Spleen (tissue), 11 donors: ENCODE measurements around the gene STN1. TPM values are rescaled to one million over a fixed set of nuclear protein-coding genes. Genes with fewer than 3 reads are reported as not detected.
"Not testable (repeated sequence)": the region's sequence is repeated elsewhere in the genome, so short reads cannot be mapped to it uniquely, and the experiment has no call there.

Source experiments
- DNase-seq: peaks from one replicate; pipeline ENCODE4 v3.0.0-alpha.2; 2020
- H3K27ac ChIP-seq, 8 donors: fragments of 200-600 bp; sonication (generic) in 7 of 8; 1 replicate in 4 of 8; 2 replicates in 4 of 8; pipeline versions ENCODE4 v1.5.0 to v1.8.0; 2016 to 2021; ENCODE audit warnings: inconsistent platforms in 4 of 8, mild to moderate bottlenecking in 4 of 8, moderate library complexity in 1 of 8
- H3K27me3 ChIP-seq, 7 donors: fragments of 200-600 bp; sonication (generic) in 6 of 7; replicated peaks in 1 of 7; 1 replicate in 4 of 7; 2 replicates in 3 of 7; pipeline versions ENCODE4 v1.5.0 to v1.8.0; 2016 to 2021; ENCODE audit warnings: inconsistent platforms in 3 of 7, mild to moderate bottlenecking in 1 of 7
- H3K36me3 ChIP-seq, 6 donors: fragments of 200-600 bp; sonication (generic) in 5 of 6; 1 replicate in 4 of 6; 2 replicates in 2 of 6; pipeline versions ENCODE4 v1.5.0 to v1.8.0; 2016 to 2021; ENCODE audit warnings: inconsistent platforms in 2 of 6
- H3K4me1 ChIP-seq, 6 donors: fragments of 200-600 bp; sonication (generic) in 5 of 6; 1 replicate in 3 of 6; 2 replicates in 3 of 6; pipeline versions ENCODE4 v1.5.0 to v1.8.0; 2016 to 2021; ENCODE audit warnings: inconsistent platforms in 3 of 6
- H3K4me3 ChIP-seq, 8 donors: fragments of 200-600 bp; sonication (generic) in 7 of 8; 1 replicate in 4 of 8; 2 replicates in 4 of 8; pipeline versions ENCODE4 v1.5.0 to v1.8.0; 2016 to 2021; ENCODE audit warnings: inconsistent platforms in 4 of 8, mild to moderate bottlenecking in 4 of 8, moderate library complexity in 2 of 8
- H3K9me3 ChIP-seq, 8 donors: fragments of 200-600 bp; sonication (generic) in 7 of 8; 1 replicate in 4 of 8; 2 replicates in 4 of 8; pipeline versions ENCODE4 v1.5.0 to v1.8.0; 2016 to 2021; ENCODE audit warnings: inconsistent platforms in 4 of 8
- POLR2A ChIP-seq, 3 donors: fragments of 450-650 bp; IDR thresholded peaks; one replicate each; pipeline ENCODE4 v1.5.1; 2017; ENCODE audit warnings: antibody characterized with exemption in 3 of 3, mild to moderate bottlenecking in 1 of 3
- POLR2AphosphoS5 ChIP-seq, 3 donors: sonication (generic); formaldehyde crosslinking; IDR thresholded peaks; one replicate each; pipeline ENCODE4 v1.5.1; 2017; ENCODE audit warnings: antibody characterized with exemption in 3 of 3
- WGBS, 5 donors: extraction: QIAGEN DNeasy Blood & Tissue Kit in 3 of 5; methylation state at CpG; one replicate each; pipeline versions ENCODE4 v1.1.5 to v1.1.7; 2013 to 2018; 5-methylcytosine and 5-hydroxymethylcytosine counted together
- intact Hi-C: fragments of 100-400 bp; cut with DNase I; formaldehyde crosslinking; loops from one replicate; pipeline ENCODE4 v1.15.0; 2023; ENCODE audit warnings: low total_unique reads
- polyA plus RNA-seq, 3 donors: library from polyadenylated mRNA; stranded (reverse); fragments of 200-250 nt; gene quantifications; one replicate each; pipeline ENCODE4 v1.2.1, GENCODE V29; 2013
- total RNA-seq, 7 donors: library from RNA; depleted of rRNA in 3 of 7; stranded (reverse); fragments of >200 nt in 3 of 7; fragmentation: NEBNext Ultra II Directional in 4 of 7; extraction: Animal tissue kit (Norgen Biotek cat#: 25700) in 4 of 7; gene quantifications; one replicate each; pipeline versions ENCODE4 v1.1.0 to v1.2.1, GENCODE V29; 2016 to 2021
- TF ChIP-seq, protein P1 (sequence below), 11 experiments: fragments of 200-600 bp in 7 of 11; fragments of 450-650 bp in 4 of 11; sonication (generic) in 4 of 11; IDR thresholded peaks in 8 of 11; conservative IDR thresholded peaks in 3 of 11; 1 replicate in 7 of 11; 2 replicates in 4 of 11; pipeline versions ENCODE4 v1.4.0 to v1.8.0; 2016 to 2021; ENCODE audit warnings: antibody characterized with exemption in 11 of 11, inconsistent platforms in 4 of 11, mild to moderate bottlenecking in 1 of 11
- donor health status: healthy with polysubstance abuse.
- donor health status: DM: no; HTN: no; CAD: no; lungs with moderate emphysema.
- donor health status: DM: no; HTN: no; CAD: no.
- donor health status: Bipolar disorder and iron deficiency.
- donor health status: healthy.
- donor health status: DM: no; HTN: no; CAD: no.
- donor health status: DM: yes; HTN: yes; CAD: no.

The STN1 gene
- total and polyA plus RNA-seq, 10 donors: 14.2 to 27.7 (median 22.3) TPM

DNA sequence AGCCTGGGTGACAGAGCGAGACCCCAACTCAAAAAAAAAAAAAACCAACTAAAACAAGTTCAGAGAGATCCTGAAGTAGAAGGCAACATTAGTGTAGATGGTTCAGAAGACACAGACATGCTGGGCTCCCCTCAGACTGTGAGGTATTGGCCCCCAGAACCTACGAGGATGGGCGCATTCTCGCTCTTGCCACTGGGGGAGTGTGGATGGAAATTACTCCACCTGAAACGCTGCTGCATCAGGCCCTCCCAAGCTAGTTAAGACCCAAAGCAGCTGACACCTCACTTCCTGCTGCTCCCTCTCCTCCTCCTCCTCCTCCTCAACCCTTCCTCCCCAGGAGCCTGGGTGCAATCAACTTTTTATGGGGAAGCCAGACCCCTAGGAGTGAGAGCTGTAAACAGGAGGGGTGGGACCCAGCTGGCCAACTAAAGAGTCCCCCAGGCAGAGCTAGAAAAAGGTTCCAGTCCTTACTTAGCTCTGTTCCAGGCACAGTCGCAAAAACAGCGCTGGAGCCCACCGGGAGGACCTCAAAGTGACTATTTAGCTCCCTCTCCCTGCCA is 70.0 kb downstream of the STN1 start:
- peaks cover 17 to 90% (median 52%) of the 10 kb centered on the region in 6 donors for H3K4me1 ChIP-seq
- no peaks in the 10 kb centered on the region for H3K9me3 ChIP-seq
- no peaks in the 10 kb centered on the region for H3K27me3 ChIP-seq
- DNase-seq: no peak
- intact Hi-C loops: no loop called here
- no peak overlapping the region for H3K27ac ChIP-seq
- H3K4me3 ChIP-seq: no peak overlapping the region
- TF ChIP-seq, protein P1, sequence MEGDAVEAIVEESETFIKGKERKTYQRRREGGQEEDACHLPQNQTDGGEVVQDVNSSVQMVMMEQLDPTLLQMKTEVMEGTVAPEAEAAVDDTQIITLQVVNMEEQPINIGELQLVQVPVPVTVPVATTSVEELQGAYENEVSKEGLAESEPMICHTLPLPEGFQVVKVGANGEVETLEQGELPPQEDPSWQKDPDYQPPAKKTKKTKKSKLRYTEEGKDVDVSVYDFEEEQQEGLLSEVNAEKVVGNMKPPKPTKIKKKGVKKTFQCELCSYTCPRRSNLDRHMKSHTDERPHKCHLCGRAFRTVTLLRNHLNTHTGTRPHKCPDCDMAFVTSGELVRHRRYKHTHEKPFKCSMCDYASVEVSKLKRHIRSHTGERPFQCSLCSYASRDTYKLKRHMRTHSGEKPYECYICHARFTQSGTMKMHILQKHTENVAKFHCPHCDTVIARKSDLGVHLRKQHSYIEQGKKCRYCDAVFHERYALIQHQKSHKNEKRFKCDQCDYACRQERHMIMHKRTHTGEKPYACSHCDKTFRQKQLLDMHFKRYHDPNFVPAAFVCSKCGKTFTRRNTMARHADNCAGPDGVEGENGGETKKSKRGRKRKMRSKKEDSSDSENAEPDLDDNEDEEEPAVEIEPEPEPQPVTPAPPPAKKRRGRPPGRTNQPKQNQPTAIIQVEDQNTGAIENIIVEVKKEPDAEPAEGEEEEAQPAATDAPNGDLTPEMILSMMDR (IDR thresholded peaks at IDR 0.05 in 8 of 11, conservative IDR thresholded peaks at IDR 0.05 in 3 of 11): no peak
- TF ChIP-seq POLR2A (IDR thresholded peaks at IDR 0.05): no peak
- TF ChIP-seq POLR2AphosphoS5 (IDR thresholded peaks at IDR 0.05): no peak
- no peaks in the 10 kb centered on the region for H3K36me3 ChIP-seq
- WGBS, 5 donors: 61 to 69% (median 64%) methylated on average over 8 of the region's 8 CpGs

DNA sequence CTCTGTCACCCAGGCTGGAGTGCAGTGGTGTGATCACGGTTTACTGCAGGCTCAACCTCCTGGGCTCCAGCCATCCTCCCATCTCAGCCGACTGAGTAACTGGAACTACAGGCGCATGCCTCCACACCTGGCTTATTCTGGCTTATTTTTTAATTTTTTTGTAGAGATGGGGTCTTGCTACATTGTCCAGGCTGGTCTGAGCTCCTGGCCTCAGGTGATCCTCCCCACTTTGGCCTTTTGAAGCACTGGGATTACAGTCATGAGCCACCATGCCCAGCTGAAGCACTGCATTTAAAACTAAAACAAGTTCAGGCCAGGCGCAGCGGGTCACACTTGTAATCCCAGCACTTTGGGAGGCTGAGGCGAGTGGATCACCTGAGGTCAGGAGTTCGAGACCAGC is 70.6 kb downstream of the STN1 start:
- Histone ChIP-seq H3K4me1 (peaks cover 21 to 90% (median 50%) of the 10 kb centered on the region in 6 donors), H3K27ac (no peak overlapping the region), H3K9me3 (no peaks in the 10 kb centered on the region), H3K27me3 (no peaks in the 10 kb centered on the region), H3K4me3 (no peak overlapping the region), H3K36me3 (no peaks in the 10 kb centered on the region)
- no peak for DNase-seq
- TF ChIP-seq POLR2AphosphoS5 (IDR thresholded peaks at IDR 0.05) (no peak), POLR2A (IDR thresholded peaks at IDR 0.05) (no peak)
- TF ChIP-seq, protein P1 (IDR thresholded peaks at IDR 0.05 in 8 of 11, conservative IDR thresholded peaks at IDR 0.05 in 3 of 11): no peak
- 80 to 90% (median 83%) methylated on average over 7 of the region's 7 CpGs for WGBS, 5 donors
- intact Hi-C loops: no loop called here

DNA sequence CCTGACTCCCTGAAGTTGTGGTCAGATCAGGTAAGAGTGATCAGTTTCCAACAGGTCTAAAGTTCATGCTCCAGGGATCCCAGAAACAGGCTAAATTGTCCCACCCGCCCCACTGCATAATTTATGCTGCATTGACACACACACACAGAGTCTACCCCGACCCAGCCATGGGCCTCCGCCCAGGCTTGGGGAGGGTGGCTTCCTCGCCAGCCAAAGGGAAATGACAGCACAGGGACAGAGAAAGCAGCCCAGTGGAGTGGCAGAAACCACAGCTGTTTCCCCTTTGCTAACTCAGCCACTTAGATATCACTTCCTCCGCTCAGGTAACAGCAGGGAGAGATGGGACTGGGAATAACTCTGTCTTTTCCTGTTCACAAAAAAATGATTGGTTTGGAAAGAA is 72.0 kb downstream of the STN1 start:
- 11 to 32% (median 18%) methylated on average over 5 of the region's 5 CpGs for WGBS, 5 donors
- intact Hi-C loops: no loop called here
- peak overlapping the region in 7 of 8 donors; percentile 10 to 52 (median 32) for H3K27ac ChIP-seq
- no peaks in the 10 kb centered on the region for H3K27me3 ChIP-seq
- no peaks in the 10 kb centered on the region for H3K9me3 ChIP-seq
- TF ChIP-seq, protein P1 (IDR thresholded peaks at IDR 0.05 in 8 of 11, conservative IDR thresholded peaks at IDR 0.05 in 3 of 11): no peak
- peak in 2 of 3 donors; percentile 73 to 77 for TF ChIP-seq POLR2AphosphoS5 (IDR thresholded peaks at IDR 0.05)
- H3K4me3 ChIP-seq: no peak overlapping the region
- H3K36me3 ChIP-seq: no peaks in the 10 kb centered on the region
- DNase-seq: peak; percentile 87
- peaks cover 20 to 78% (median 44%) of the 10 kb centered on the region in 6 donors for H3K4me1 ChIP-seq

DNA sequence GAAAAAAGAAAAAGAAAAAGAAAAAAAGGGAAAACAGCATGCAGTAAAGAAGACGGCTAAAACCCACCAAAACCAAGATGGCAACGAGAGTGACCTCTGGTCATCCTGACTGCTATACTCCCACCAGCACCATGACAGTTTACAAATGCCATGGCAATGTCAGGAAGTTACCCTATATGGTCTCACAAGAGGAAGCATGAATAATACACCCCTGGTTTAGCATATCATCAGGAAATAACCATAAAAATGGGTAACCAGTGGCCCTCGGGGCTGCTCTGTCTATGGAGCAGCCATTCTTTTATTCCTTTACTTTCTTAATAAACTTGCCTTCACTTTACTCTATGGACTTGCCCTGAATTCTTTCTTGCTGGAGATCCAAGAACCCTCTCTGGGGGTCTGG is 72.6 kb downstream of the STN1 start:
- H3K27me3 ChIP-seq, H3K9me3 ChIP-seq, H3K4me3 ChIP-seq, DNase-seq, H3K36me3 ChIP-seq, intact Hi-C loops: not testable (repeated sequence)
- peaks cover 20 to 78% (median 42%) of the 10 kb centered on the region in 6 donors for H3K4me1 ChIP-seq
- WGBS, 5 donors: 57 to 73% (median 66%) methylated on average over 3 of the region's 3 CpGs
- H3K27ac ChIP-seq: peak overlapping the region in 7 of 8 donors; percentile 10 to 52 (median 32)
